ENCODE data around the gene PLEKHA5.

DNA sequence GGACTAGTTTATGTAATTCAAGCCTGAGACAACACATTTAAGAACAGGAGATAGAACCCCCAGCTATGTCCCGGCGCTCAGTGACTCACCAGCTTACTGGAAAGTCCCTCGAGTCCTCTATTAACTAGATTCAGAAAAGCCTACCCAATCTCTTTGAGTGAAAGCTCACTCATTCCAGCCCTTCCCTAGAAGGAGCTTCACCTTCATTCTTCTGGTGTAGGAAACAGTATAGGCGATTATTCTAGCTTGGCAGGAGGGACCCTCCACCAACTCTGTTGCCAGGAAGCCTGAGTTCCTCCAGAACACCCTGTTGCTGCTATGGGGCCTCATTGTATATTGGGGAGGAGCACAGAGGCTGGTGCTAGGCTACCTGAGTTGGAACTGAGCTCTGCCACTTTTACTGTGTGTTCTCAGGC is 252.6 kb downstream of the PLEKHA5 start:
- TF ChIP-seq, protein P1, sequence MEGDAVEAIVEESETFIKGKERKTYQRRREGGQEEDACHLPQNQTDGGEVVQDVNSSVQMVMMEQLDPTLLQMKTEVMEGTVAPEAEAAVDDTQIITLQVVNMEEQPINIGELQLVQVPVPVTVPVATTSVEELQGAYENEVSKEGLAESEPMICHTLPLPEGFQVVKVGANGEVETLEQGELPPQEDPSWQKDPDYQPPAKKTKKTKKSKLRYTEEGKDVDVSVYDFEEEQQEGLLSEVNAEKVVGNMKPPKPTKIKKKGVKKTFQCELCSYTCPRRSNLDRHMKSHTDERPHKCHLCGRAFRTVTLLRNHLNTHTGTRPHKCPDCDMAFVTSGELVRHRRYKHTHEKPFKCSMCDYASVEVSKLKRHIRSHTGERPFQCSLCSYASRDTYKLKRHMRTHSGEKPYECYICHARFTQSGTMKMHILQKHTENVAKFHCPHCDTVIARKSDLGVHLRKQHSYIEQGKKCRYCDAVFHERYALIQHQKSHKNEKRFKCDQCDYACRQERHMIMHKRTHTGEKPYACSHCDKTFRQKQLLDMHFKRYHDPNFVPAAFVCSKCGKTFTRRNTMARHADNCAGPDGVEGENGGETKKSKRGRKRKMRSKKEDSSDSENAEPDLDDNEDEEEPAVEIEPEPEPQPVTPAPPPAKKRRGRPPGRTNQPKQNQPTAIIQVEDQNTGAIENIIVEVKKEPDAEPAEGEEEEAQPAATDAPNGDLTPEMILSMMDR (IDR thresholded peaks at IDR 0.05) = no peak
- TF ChIP-seq SIN3A (IDR thresholded peaks at IDR 0.05; ENCODE audit: borderline replicate concordance, insufficient read depth, low read depth, low read length) (no peak), POLR2AphosphoS5 (IDR thresholded peaks at IDR 0.05; ENCODE audit: low read depth, low read length) (no peak)
- TF ChIP-seq, protein P2, sequence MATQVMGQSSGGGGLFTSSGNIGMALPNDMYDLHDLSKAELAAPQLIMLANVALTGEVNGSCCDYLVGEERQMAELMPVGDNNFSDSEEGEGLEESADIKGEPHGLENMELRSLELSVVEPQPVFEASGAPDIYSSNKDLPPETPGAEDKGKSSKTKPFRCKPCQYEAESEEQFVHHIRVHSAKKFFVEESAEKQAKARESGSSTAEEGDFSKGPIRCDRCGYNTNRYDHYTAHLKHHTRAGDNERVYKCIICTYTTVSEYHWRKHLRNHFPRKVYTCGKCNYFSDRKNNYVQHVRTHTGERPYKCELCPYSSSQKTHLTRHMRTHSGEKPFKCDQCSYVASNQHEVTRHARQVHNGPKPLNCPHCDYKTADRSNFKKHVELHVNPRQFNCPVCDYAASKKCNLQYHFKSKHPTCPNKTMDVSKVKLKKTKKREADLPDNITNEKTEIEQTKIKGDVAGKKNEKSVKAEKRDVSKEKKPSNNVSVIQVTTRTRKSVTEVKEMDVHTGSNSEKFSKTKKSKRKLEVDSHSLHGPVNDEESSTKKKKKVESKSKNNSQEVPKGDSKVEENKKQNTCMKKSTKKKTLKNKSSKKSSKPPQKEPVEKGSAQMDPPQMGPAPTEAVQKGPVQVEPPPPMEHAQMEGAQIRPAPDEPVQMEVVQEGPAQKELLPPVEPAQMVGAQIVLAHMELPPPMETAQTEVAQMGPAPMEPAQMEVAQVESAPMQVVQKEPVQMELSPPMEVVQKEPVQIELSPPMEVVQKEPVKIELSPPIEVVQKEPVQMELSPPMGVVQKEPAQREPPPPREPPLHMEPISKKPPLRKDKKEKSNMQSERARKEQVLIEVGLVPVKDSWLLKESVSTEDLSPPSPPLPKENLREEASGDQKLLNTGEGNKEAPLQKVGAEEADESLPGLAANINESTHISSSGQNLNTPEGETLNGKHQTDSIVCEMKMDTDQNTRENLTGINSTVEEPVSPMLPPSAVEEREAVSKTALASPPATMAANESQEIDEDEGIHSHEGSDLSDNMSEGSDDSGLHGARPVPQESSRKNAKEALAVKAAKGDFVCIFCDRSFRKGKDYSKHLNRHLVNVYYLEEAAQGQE (IDR thresholded peaks at IDR 0.05; ENCODE audit: insufficient read depth in 1 of 2, low read depth in 2 of 2, low read length in 1 of 2) = no peak
